ENCODE results near the gene PTPRD. TPM values are rescaled to one million over a fixed set of nuclear protein-coding genes. Genes with fewer than 3 reads are reported as not detected.
"Not testable (repeated sequence)": the region's sequence is repeated elsewhere in the genome, so short reads cannot be mapped to it uniquely, and the experiment has no call there.

PTPRD gene
- total RNA-seq, 1 donor from 2014 or later: 532 TPM

GRCh38 chr9:9483175-9483574 lies 1129.6 kb downstream of the PTPRD start:
- TF ChIP-seq, protein P1, sequence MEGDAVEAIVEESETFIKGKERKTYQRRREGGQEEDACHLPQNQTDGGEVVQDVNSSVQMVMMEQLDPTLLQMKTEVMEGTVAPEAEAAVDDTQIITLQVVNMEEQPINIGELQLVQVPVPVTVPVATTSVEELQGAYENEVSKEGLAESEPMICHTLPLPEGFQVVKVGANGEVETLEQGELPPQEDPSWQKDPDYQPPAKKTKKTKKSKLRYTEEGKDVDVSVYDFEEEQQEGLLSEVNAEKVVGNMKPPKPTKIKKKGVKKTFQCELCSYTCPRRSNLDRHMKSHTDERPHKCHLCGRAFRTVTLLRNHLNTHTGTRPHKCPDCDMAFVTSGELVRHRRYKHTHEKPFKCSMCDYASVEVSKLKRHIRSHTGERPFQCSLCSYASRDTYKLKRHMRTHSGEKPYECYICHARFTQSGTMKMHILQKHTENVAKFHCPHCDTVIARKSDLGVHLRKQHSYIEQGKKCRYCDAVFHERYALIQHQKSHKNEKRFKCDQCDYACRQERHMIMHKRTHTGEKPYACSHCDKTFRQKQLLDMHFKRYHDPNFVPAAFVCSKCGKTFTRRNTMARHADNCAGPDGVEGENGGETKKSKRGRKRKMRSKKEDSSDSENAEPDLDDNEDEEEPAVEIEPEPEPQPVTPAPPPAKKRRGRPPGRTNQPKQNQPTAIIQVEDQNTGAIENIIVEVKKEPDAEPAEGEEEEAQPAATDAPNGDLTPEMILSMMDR (IDR thresholded peaks at IDR 0.05; ENCODE audit: partially characterized antibody, unreplicated experiment): no peak
- Mint-ChIP-seq H3K27ac (ENCODE audit: unreplicated experiment) (peak overlapping the region; percentile 65), H3K4me3 (ENCODE audit: unreplicated experiment) (peak overlapping the region; percentile 44), H3K4me1 (ENCODE audit: low read depth, unreplicated experiment) (peaks cover 16% of the 10 kb centered on the region), H3K27me3 (ENCODE audit: unreplicated experiment) (no peaks in the 10 kb centered on the region), H3K9me3 (ENCODE audit: unreplicated experiment) (peaks cover 4% of the 10 kb centered on the region), H3K36me3 (ENCODE audit: unreplicated experiment) (no peaks in the 10 kb centered on the region)
- DNase-seq: no peak

- Mint-ChIP-seq H3K9me3 (ENCODE audit: unreplicated experiment) (peaks cover 1% of the 10 kb centered on the region), H3K4me3 (ENCODE audit: unreplicated experiment) (no peak overlapping the region), H3K27ac (ENCODE audit: unreplicated experiment) (no peak overlapping the region), H3K4me1 (ENCODE audit: low read depth, unreplicated experiment) (peaks cover 13% of the 10 kb centered on the region), H3K27me3 (ENCODE audit: unreplicated experiment) (no peaks in the 10 kb centered on the region), H3K36me3 (ENCODE audit: unreplicated experiment) (no peaks in the 10 kb centered on the region)
- TF ChIP-seq, protein P1 (IDR thresholded peaks at IDR 0.05; ENCODE audit: partially characterized antibody, unreplicated experiment): no peak
- no peak for DNase-seq
Observed at GRCh38 chr9:9478741-9479140, 1134.1 kb downstream of the PTPRD start.

- H3K4me1 Mint-ChIP-seq (ENCODE audit: low read depth, unreplicated experiment): peaks cover 10% of the 10 kb centered on the region
- TF ChIP-seq, protein P1 (IDR thresholded peaks at IDR 0.05; ENCODE audit: partially characterized antibody, unreplicated experiment): no peak
- H3K9me3 Mint-ChIP-seq (ENCODE audit: unreplicated experiment): peaks cover 3% of the 10 kb centered on the region
- H3K4me3 Mint-ChIP-seq (ENCODE audit: unreplicated experiment): no peak overlapping the region
- no peaks in the 10 kb centered on the region for H3K36me3 Mint-ChIP-seq (ENCODE audit: unreplicated experiment)
- no peak overlapping the region for H3K27ac Mint-ChIP-seq (ENCODE audit: unreplicated experiment)
- no peaks in the 10 kb centered on the region for H3K27me3 Mint-ChIP-seq (ENCODE audit: unreplicated experiment)
- DNase-seq: no peak
Observed at GRCh38 chr9:9469271-9469670, 1143.5 kb downstream of the PTPRD start.

- DNase-seq; H3K36me3 Mint-ChIP-seq (ENCODE audit: unreplicated experiment); H3K9me3 Mint-ChIP-seq (ENCODE audit: unreplicated experiment); H3K27ac Mint-ChIP-seq (ENCODE audit: unreplicated experiment); H3K4me3 Mint-ChIP-seq (ENCODE audit: unreplicated experiment); H3K27me3 Mint-ChIP-seq (ENCODE audit: unreplicated experiment); H3K4me1 Mint-ChIP-seq (ENCODE audit: low read depth, unreplicated experiment): not testable (repeated sequence)
Observed at GRCh38 chr9:9441874-9442273, 1170.9 kb downstream of the PTPRD start.

DNA sequence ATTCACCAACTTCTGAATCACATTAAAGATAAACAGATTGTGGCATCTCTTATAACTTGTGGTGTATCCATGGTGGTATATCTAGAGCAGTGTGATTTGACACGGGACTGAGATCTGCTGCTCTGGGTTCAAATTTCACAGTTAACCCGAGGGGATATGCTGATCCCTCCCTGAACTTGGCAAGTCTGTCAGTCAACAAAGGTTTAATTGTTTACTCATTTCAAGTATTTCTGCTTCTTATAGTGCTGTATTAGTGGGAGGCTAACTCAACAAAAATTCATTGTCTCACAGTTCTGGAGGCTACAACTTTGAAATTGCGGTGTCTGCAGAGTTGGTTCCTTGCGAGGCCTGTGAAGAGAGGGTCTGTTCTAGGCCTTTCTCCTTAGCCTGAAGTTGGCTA lies 1175.2 kb downstream of the PTPRD start:
- Mint-ChIP-seq H3K4me1 (ENCODE audit: low read depth, unreplicated experiment) (no peaks in the 10 kb centered on the region), H3K36me3 (ENCODE audit: unreplicated experiment) (no peaks in the 10 kb centered on the region), H3K4me3 (ENCODE audit: unreplicated experiment) (no peak overlapping the region), H3K27me3 (ENCODE audit: unreplicated experiment) (no peaks in the 10 kb centered on the region), H3K9me3 (ENCODE audit: unreplicated experiment) (no peaks in the 10 kb centered on the region), H3K27ac (ENCODE audit: unreplicated experiment) (no peak overlapping the region)
- no peak for DNase-seq
- TF ChIP-seq, protein P1 (IDR thresholded peaks at IDR 0.05; ENCODE audit: partially characterized antibody, unreplicated experiment): no peak

DNA sequence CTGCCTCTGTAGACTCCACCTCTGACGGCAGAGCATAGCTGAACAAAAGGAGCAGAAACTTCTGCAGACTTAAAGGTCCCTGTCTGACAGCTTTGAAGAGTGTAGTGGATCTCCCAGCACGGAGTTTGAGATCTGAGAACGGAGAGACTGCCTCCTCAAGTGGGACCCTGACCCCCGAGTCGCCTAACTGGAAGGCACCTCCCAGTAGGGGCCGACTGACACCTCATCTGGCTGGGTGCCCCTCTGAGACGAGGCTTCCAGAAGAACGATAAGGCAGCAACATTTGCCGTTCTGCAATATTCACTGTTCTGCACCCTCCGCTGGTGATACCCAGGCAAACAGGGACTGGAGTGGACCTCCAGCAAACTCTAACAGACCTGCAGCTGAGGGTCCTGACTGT lies 1186.3 kb downstream of the PTPRD start:
- H3K4me1 Mint-ChIP-seq (ENCODE audit: low read depth, unreplicated experiment): peaks cover 16% of the 10 kb centered on the region
- not testable (repeated sequence) for DNase-seq; H3K27me3 Mint-ChIP-seq (ENCODE audit: unreplicated experiment); H3K9me3 Mint-ChIP-seq (ENCODE audit: unreplicated experiment); H3K4me3 Mint-ChIP-seq (ENCODE audit: unreplicated experiment); H3K27ac Mint-ChIP-seq (ENCODE audit: unreplicated experiment)
- peaks cover 11% of the 10 kb centered on the region for H3K36me3 Mint-ChIP-seq (ENCODE audit: unreplicated experiment)
